DMS153 treated with DMSO at 0.1 percent for 48 hours (cell line): ENCODE data around the gene IFT27.
"Not testable (repeated sequence)": the region's sequence is repeated elsewhere in the genome, so short reads cannot be mapped to it uniquely, and the experiment has no call there.

Source experiments
- DNase-seq: peaks from one replicate; lab custom pipeline; 2025; ENCODE audit not compliant: unreplicated experiment; lab: John Stamatoyannopoulos, UW

The IFT27 gene

GRCh38 chr22:36765131-36765942, 10.6 kb downstream of the IFT27 start:
- DNase-seq = no peak

GRCh38 chr22:36764641-36765040, 11.3 kb downstream of the IFT27 start:
- no peak for DNase-seq

GRCh38 chr22:36764060-36764459, 11.9 kb downstream of the IFT27 start:
- no peak for DNase-seq

- no peak for DNase-seq
These were observed 12.3 kb downstream of the IFT27 start for GRCh38 chr22:36763576-36763975.

GRCh38 chr22:36762687-36763260, 13.1 kb downstream of the IFT27 start:
- DNase-seq = no peak

- no peak for DNase-seq
These were observed 14.2 kb downstream of the IFT27 start for GRCh38 chr22:36761553-36762240.

GRCh38 chr22:36760786-36761185, 15.1 kb downstream of the IFT27 start:
- no peak for DNase-seq

- no peak for DNase-seq
These were observed 16.3 kb downstream of the IFT27 start for GRCh38 chr22:36759481-36760159.

GRCh38 chr22:36758792-36759271, 17.1 kb downstream of the IFT27 start:
- no peak for DNase-seq

- peak; percentile 77 for DNase-seq
These were observed 18.2 kb downstream of the IFT27 start for GRCh38 chr22:36757668-36758211.

GRCh38 chr22:36756746-36757655, 18.9 kb downstream of the IFT27 start:
- no peak for DNase-seq

- no peak for DNase-seq
These were observed 19.9 kb downstream of the IFT27 start for GRCh38 chr22:36756031-36756430.

- no peak for DNase-seq
These were observed 20.6 kb downstream of the IFT27 start for GRCh38 chr22:36755316-36755715.

- DNase-seq = not testable (repeated sequence)
These were observed 21.0 kb downstream of the IFT27 start for GRCh38 chr22:36754881-36755280.

- DNase-seq = no peak
These were observed 22.0 kb downstream of the IFT27 start for GRCh38 chr22:36753916-36754315.

GRCh38 chr22:36753120-36753802, 22.7 kb downstream of the IFT27 start:
- no peak for DNase-seq

GRCh38 chr22:36746375-36746970, 29.4 kb downstream of the IFT27 start:
- no peak for DNase-seq

- no peak for DNase-seq
These were observed 30.5 kb downstream of the IFT27 start for GRCh38 chr22:36745301-36745995.
